AML-193 (cell line): ENCODE data around the gene MEIOC.
"Not testable (repeated sequence)": the region's sequence is repeated elsewhere in the genome, so short reads cannot be mapped to it uniquely, and the experiment has no call there.

Experiments
- DNase-seq, 2 experiments: peaks; one replicate each; lab custom pipeline; 2025; lab: John Stamatoyannopoulos, UW

Gene MEIOC

GRCh38 chr17:44655983-44656710, at the start of gene MEIOC:
TSS of gene MEIOC (plus strand) at chr17:44656468. CDS start at chr17:44656614, 146 bp downstream.
- DNase-seq, result no peak

- DNase-seq, result no peak
Measured at GRCh38 chr17:44606658-44607057, 49.6 kb upstream of the MEIOC start.

- no peak for DNase-seq
Measured at GRCh38 chr17:44607836-44608690, 48.2 kb upstream of the MEIOC start.

GRCh38 chr17:44608727-44609435, 47.4 kb upstream of the MEIOC start:
- DNase-seq, result no peak

GRCh38 chr17:44610331-44610730, 45.9 kb upstream of the MEIOC start:
- no peak for DNase-seq

GRCh38 chr17:44610871-44611270, 45.4 kb upstream of the MEIOC start:
- peak; percentile 98 to 99 for DNase-seq

DNA sequence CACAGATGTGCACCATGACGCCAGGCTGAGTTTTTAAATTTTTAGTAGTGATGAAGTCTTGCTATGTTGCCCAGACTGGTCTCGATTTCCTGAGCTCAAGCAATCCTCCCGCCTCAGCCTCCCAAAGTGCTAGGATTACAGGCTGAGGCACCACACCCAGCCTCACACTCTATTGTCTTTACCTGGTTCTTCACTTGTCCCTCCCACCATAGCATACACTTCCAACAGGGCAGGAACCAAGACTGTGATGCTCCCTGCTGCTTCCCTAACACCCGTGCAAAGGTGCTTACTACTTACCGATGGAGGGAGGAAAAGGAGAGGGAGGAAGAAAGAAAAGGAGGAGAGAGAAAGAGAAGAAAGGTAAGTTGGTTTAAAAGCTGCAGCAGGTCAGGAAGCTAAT, 41.4 kb upstream of the MEIOC start:
- DNase-seq, result no peak

GRCh38 chr17:44618652-44619051, 37.6 kb upstream of the MEIOC start:
- DNase-seq, result not testable (repeated sequence)

GRCh38 chr17:44623070-44623725, 33.1 kb upstream of the MEIOC start:
- no peak for DNase-seq

DNA sequence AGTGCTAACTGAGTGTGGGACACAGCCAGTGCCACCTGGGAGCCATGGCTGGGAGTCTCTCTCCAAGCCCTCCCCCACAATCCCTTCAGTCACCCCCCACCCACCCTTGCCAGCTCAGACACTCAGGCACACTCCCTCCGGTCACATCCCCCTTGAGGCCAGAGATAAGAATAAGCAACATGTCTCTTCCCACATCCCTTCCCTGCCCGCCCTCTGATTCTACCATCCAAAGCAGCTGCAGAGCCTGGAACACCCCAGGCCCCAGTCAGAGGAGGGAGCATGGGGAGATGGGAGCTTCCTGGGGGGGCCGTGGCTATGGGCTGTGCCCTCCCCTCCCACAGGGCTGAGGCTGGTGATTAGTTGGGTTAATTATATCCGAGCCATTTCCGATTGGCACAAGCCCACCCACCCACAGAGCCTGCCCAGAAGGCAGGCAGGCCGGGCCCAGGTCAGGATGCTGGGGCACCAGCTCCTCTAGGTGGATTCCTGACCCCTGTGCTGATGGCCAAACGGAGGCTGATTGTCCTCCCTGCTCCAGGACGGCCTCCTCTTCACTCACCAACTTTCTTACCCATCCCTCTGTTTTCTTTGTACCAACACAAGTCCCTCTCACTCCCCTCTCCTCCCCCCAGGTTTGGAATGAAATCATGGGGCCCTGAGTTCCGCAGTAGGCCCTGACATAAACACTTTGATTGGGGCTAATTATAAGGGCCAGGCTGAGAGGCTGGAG, 28.6 kb upstream of the MEIOC start:
- DNase-seq, result no peak

GRCh38 chr17:44628243-44629188, 27.8 kb upstream of the MEIOC start:
- no peak for DNase-seq

- DNase-seq, result no peak
Measured at GRCh38 chr17:44629314-44629713, 27.0 kb upstream of the MEIOC start.

DNA sequence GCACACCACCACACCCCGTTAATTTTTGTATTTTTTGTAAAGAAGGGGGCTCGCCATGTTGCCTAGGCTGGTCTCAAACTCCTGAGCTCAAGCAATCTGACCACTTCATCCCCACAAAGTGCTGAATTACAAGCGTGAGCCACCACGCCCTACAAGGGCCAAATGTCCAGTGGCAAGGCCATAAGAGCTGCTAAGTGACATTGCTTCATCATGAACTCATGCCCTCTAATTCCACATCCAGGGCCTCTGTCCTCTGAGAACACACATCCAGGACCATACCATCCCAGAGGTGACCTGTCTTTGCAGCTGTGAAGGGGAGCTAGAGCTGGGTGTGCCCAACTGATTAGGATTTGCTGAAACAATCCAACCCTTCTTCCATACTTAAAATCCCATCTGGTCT, 25.6 kb upstream of the MEIOC start:
- DNase-seq, result no peak

- DNase-seq, result no peak
Measured at GRCh38 chr17:44633998-44634397, 22.3 kb upstream of the MEIOC start.

- not testable (repeated sequence) for DNase-seq
Measured at GRCh38 chr17:44634401-44634800, 21.9 kb upstream of the MEIOC start.

DNA sequence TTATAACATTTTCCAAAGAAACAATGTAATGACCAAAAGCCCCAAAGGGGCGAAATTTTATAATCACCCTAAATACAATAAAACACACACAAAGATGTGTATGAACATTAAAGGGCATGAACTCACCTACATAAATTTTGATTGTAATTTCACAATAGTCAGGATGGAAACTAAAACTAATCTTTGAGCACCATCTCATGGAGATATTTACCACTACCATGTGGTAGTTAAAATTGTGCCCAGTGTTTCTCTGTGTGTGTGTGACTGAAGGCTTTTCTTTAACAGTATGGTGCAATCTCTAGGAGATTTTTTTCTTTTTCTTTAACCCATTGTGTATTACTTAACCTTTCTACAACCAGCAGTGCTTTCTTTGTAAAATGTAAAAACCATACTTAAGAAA, 19.7 kb upstream of the MEIOC start:
- DNase-seq, result peak; percentile 91 to 96

- peak; percentile 7 to 19 for DNase-seq
Measured at GRCh38 chr17:44637066-44637465, 19.2 kb upstream of the MEIOC start.

DNA sequence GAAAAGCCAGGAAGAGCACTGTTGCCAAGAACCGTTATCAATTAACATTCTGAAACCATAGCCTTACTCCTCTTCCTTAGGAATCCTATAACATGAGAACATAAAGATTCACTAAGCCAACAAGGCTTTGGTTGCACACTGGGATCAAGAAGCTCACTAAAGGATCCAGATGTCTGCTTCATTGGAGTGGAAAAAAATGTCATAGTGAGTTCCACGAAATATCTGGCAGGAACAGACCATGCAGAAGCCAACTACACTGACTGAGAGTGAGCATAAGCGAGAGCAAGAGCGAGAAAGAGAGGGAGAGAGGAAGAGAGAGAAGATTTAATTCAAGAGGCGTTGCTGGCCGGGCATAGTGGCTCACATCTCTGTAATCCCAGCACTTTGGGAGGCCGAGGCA, 13.4 kb upstream of the MEIOC start:
- no peak for DNase-seq

- DNase-seq, result no peak
Measured at GRCh38 chr17:44645341-44645740, 10.9 kb upstream of the MEIOC start.

DNA sequence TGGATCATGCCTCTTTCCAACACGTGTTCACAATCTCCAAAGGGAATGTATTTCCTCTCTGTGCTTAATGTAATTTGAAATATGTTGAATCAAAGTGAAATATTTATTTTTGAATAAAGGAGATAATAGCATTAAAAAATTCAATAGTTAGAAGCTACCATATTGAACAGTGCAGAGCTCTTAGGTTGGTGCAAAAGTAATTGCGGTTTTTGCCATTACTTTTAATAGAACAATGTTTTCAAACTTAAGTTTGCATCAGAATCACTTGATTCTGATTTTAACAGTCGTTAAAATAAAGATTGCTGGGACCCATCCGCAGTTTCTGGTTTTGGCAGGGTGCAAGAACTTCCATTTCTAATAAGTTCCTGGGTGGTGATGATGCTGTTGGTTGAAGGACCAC, 10.0 kb upstream of the MEIOC start:
- no peak for DNase-seq
